Right lobe of liver (tissue), 6 donors: Measurements from ENCODE around the gene AKAP8. TPM values are rescaled to one million over a fixed set of nuclear protein-coding genes. Genes with fewer than 3 reads are reported as not detected.
"Not testable (repeated sequence)": the region's sequence is repeated elsewhere in the genome, so short reads cannot be mapped to it uniquely, and the experiment has no call there.

Experiments used
- ATAC-seq, 4 donors: fragments of 200-7000 bp; cut with Tn5 transposase; one replicate each; pipeline ENCODE4 v1.9.1; 2020; ENCODE audit warnings: mild to moderate bottlenecking in 4 of 4, moderate library complexity in 4 of 4
- DNase-seq, 3 donors: peaks; one replicate each; pipeline ENCODE4 v3.0.0-alpha.2; 2020
- H3K27ac ChIP-seq, 3 donors: fragments of 200-600 bp; one replicate each; pipeline ENCODE4 v1.8.0; 2022
- H3K27me3 ChIP-seq, 2 donors: fragments of 200-600 bp; one replicate each; pipeline ENCODE4 v1.8.0; 2022
- H3K36me3 ChIP-seq, 4 donors: fragments of 200-600 bp; sonication (generic) in 1 of 4; one replicate each; pipeline versions ENCODE4 v1.5.1 to v1.8.0; 2017 to 2022; ENCODE audit warnings: control low read depth in 1 of 4
- H3K4me1 ChIP-seq, 4 donors: fragments of 200-600 bp; sonication (generic) in 1 of 4; one replicate each; pipeline versions ENCODE4 v1.5.1 to v1.8.0; 2017 to 2022; ENCODE audit warnings: control low read depth in 1 of 4
- H3K4me3 ChIP-seq, 3 donors: fragments of 200-600 bp; one replicate each; pipeline ENCODE4 v1.8.0; 2022
- H3K9me3 ChIP-seq, 4 donors: fragments of 200-600 bp; sonication (generic) in 1 of 4; one replicate each; pipeline versions ENCODE4 v1.5.1 to v1.8.0; 2017 to 2022; ENCODE audit warnings: control low read depth in 1 of 4
- POLR2A ChIP-seq: fragments of 450-650 bp; IDR thresholded peaks from one replicate; pipeline ENCODE4 v1.6.1; 2017; ENCODE audit warnings: antibody characterized with exemption, mild to moderate bottlenecking
- WGBS: methylation state at CpG from one replicate; pipeline ENCODE4 v1.1.6; 2018; ENCODE audit warnings: low coverage, low lambda C conversion rate; ENCODE audit not compliant: insufficient coverage; ENCODE audit errors: missing lambda C conversion rate; 5-methylcytosine and 5-hydroxymethylcytosine counted together
- intact Hi-C, 2 donors: fragments of 100-400 bp; cut with DNase I; formaldehyde crosslinking; loops; one replicate each; pipeline versions ENCODE4 v1.11.2 to v1.14.1; 2022
- total RNA-seq, 6 experiments: library from RNA; depleted of rRNA in 2 of 6; stranded (reverse); fragments of >200 nt in 2 of 6; fragmentation: NEBNext Ultra II Directional in 3 of 6; extraction: Animal tissue kit (Norgen Biotek cat#: 25700) in 3 of 6; gene quantifications; one replicate each; pipeline versions ENCODE4 v1.1.0 to v1.2.4, GENCODE V29; 2016 to 2023
- TF ChIP-seq, protein P1 (sequence below), 4 donors: fragments of 200-600 bp in 3 of 4; fragments of 450-650 bp in 1 of 4; IDR thresholded peaks; one replicate each; pipeline versions ENCODE4 v1.5.1 to v1.8.0; 2016 to 2022; ENCODE audit warnings: antibody characterized with exemption in 4 of 4, mild to moderate bottlenecking in 2 of 4
- donor health status: DM: no; HTN: yes; CAD: no.
- donor health status: DM: no; HTN: no; CAD: no.
- donor health status: DM: no; HTN: no; CAD: no.
- donor health status: DM: no; HTN: yes; CAD: no.
- donor health status: DM: no; HTN: yes; CAD: no.

AKAP8 gene
- total RNA-seq, 6 experiments from 2014 or later, result 10.0 to 20.2 (median 13.3) TPM

DNA sequence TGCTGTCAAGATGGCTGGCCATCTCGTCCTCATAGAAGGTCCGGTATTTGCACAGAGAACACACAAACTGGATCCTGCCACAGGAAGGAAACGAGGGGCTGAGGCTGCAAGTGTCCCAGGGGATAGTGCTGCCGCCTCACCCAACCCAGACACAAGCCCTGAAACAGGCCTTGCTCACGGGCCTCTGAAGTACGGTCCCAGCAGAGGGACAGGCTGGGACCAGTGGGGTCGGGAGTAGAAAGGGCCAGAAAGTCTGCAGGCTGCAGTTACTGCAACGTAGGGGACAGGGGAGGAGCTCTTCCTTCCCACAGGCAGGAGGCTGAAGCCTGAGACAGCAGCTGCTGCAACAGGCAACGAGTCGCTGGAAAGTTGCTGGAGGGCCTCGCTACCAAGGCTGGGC, 18.2 kb upstream of the AKAP8 start:
- DNase-seq, result no peak
- intact Hi-C loops, result no loop called here
- peaks cover 4 to 71% (median 35%) of the 10 kb centered on the region in 4 donors for H3K36me3 ChIP-seq
- H3K4me3 ChIP-seq, result no peak overlapping the region
- no peaks in the 10 kb centered on the region for H3K4me1 ChIP-seq
- H3K9me3 ChIP-seq, result no peaks in the 10 kb centered on the region
- no peaks in the 10 kb centered on the region for H3K27me3 ChIP-seq
- no peak for TF ChIP-seq POLR2A
- TF ChIP-seq, protein P1, sequence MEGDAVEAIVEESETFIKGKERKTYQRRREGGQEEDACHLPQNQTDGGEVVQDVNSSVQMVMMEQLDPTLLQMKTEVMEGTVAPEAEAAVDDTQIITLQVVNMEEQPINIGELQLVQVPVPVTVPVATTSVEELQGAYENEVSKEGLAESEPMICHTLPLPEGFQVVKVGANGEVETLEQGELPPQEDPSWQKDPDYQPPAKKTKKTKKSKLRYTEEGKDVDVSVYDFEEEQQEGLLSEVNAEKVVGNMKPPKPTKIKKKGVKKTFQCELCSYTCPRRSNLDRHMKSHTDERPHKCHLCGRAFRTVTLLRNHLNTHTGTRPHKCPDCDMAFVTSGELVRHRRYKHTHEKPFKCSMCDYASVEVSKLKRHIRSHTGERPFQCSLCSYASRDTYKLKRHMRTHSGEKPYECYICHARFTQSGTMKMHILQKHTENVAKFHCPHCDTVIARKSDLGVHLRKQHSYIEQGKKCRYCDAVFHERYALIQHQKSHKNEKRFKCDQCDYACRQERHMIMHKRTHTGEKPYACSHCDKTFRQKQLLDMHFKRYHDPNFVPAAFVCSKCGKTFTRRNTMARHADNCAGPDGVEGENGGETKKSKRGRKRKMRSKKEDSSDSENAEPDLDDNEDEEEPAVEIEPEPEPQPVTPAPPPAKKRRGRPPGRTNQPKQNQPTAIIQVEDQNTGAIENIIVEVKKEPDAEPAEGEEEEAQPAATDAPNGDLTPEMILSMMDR (IDR thresholded peaks at IDR 0.05), result no peak
- no peak for ATAC-seq
- H3K27ac ChIP-seq, result no peak overlapping the region
- WGBS, result 84% methylated on average over 7 of the region's 11 CpGs

- ATAC-seq (no peak), DNase-seq (no peak)
- Histone ChIP-seq H3K27me3 (no peaks in the 10 kb centered on the region), H3K27ac (no peak overlapping the region), H3K4me3 (no peak overlapping the region), H3K4me1 (no peaks in the 10 kb centered on the region), H3K36me3 (peaks cover 4 to 71% (median 36%) of the 10 kb centered on the region in 4 donors), H3K9me3 (no peaks in the 10 kb centered on the region)
- WGBS, result no CpG with 5 or more reads among the region's 6 CpGs
- TF ChIP-seq POLR2A, result no peak
- TF ChIP-seq, protein P1 (IDR thresholded peaks at IDR 0.05), result no peak
- intact Hi-C loops, result no loop called here
Observed at GRCh38 chr19:15397236-15397635, 17.6 kb upstream of the AKAP8 start.

GRCh38 chr19:15396436-15396835, 16.8 kb upstream of the AKAP8 start:
- no peak for ATAC-seq
- Histone ChIP-seq H3K4me3 (no peak overlapping the region), H3K9me3 (no peaks in the 10 kb centered on the region), H3K4me1 (no peaks in the 10 kb centered on the region), H3K36me3 (peaks cover 4 to 75% (median 40%) of the 10 kb centered on the region in 4 donors), H3K27ac (no peak overlapping the region), H3K27me3 (no peaks in the 10 kb centered on the region)
- no peak for TF ChIP-seq POLR2A
- TF ChIP-seq, protein P1 (IDR thresholded peaks at IDR 0.05), result no peak
- intact Hi-C loops, result no loop called here
- WGBS, result 96% methylated on average over 3 of the region's 3 CpGs
- DNase-seq, result no peak

GRCh38 chr19:15395251-15395650, 15.7 kb upstream of the AKAP8 start:
- intact Hi-C loops, H3K27me3 ChIP-seq, H3K4me1 ChIP-seq, DNase-seq, ATAC-seq, H3K4me3 ChIP-seq, H3K9me3 ChIP-seq, H3K27ac ChIP-seq: not testable (repeated sequence)
- peaks cover 4 to 64% (median 36%) of the 10 kb centered on the region in 4 donors for H3K36me3 ChIP-seq
- WGBS, result 94% methylated on average over 17 of the region's 17 CpGs

- 74% methylated on average over 5 of the region's 5 CpGs for WGBS
- Histone ChIP-seq H3K36me3 (peaks cover 4 to 64% (median 34%) of the 10 kb centered on the region in 4 donors), H3K9me3 (no peaks in the 10 kb centered on the region), H3K27ac (no peak overlapping the region), H3K4me3 (no peak overlapping the region), H3K27me3 (no peaks in the 10 kb centered on the region), H3K4me1 (no peaks in the 10 kb centered on the region)
- DNase-seq (no peak), ATAC-seq (no peak)
- TF ChIP-seq, protein P1 (IDR thresholded peaks at IDR 0.05), result no peak
- TF ChIP-seq POLR2A, result no peak
- intact Hi-C loops, result no loop called here
Observed at GRCh38 chr19:15394426-15394825, 14.8 kb upstream of the AKAP8 start.
